Measurements from ENCODE around the gene PHACTR3.

Gene PHACTR3

GRCh38 chr20:59771506-59772372, 167.4 kb downstream of the PHACTR3 start:
- no peak for TF ChIP-seq CTCF (IDR thresholded peaks at IDR 0.05)
- no peak overlapping the region for H3K4me3 ChIP-seq (ENCODE audit: low read depth in 1 of 2, low read length in 1 of 2)
- H3K27ac ChIP-seq = no peak overlapping the region
- H3K36me3 ChIP-seq = no peaks in the 10 kb centered on the region
- no peaks in the 10 kb centered on the region for H3K27me3 ChIP-seq
- no peaks in the 10 kb centered on the region for H3K9me3 ChIP-seq
- H3K4me1 ChIP-seq (ENCODE audit: control insufficient read depth in 1 of 2, insufficient read depth in 1 of 2, low read depth in 1 of 2, low read length in 1 of 2) = no peaks in the 10 kb centered on the region

GRCh38 chr20:59772373-59772705, 168.0 kb downstream of the PHACTR3 start:
- Histone ChIP-seq H3K4me3 (ENCODE audit: low read depth in 1 of 2, low read length in 1 of 2) (no peak overlapping the region), H3K27me3 (no peaks in the 10 kb centered on the region), H3K9me3 (no peaks in the 10 kb centered on the region), H3K27ac (no peak overlapping the region), H3K4me1 (ENCODE audit: control insufficient read depth in 1 of 2, insufficient read depth in 1 of 2, low read depth in 1 of 2, low read length in 1 of 2) (no peaks in the 10 kb centered on the region), H3K36me3 (no peaks in the 10 kb centered on the region)
- TF ChIP-seq CTCF (IDR thresholded peaks at IDR 0.05) = no peak

GRCh38 chr20:59772931-59773913, 168.9 kb downstream of the PHACTR3 start:
- H3K27ac ChIP-seq = no peak overlapping the region
- H3K36me3 ChIP-seq = no peaks in the 10 kb centered on the region
- no peaks in the 10 kb centered on the region for H3K4me1 ChIP-seq (ENCODE audit: control insufficient read depth in 1 of 2, insufficient read depth in 1 of 2, low read depth in 1 of 2, low read length in 1 of 2)
- no peaks in the 10 kb centered on the region for H3K9me3 ChIP-seq
- H3K4me3 ChIP-seq (ENCODE audit: low read depth in 1 of 2, low read length in 1 of 2) = no peak overlapping the region
- H3K27me3 ChIP-seq = no peaks in the 10 kb centered on the region
- TF ChIP-seq CTCF (IDR thresholded peaks at IDR 0.05) = no peak

- no peaks in the 10 kb centered on the region for H3K36me3 ChIP-seq
- no peak overlapping the region for H3K4me3 ChIP-seq (ENCODE audit: low read depth in 1 of 2, low read length in 1 of 2)
- no peak for TF ChIP-seq CTCF (IDR thresholded peaks at IDR 0.05)
- H3K27ac ChIP-seq = no peak overlapping the region
- H3K9me3 ChIP-seq = no peaks in the 10 kb centered on the region
- H3K4me1 ChIP-seq (ENCODE audit: control insufficient read depth in 1 of 2, insufficient read depth in 1 of 2, low read depth in 1 of 2, low read length in 1 of 2) = no peaks in the 10 kb centered on the region
- no peaks in the 10 kb centered on the region for H3K27me3 ChIP-seq
Observed at GRCh38 chr20:59774204-59774641, 169.9 kb downstream of the PHACTR3 start.

DNA sequence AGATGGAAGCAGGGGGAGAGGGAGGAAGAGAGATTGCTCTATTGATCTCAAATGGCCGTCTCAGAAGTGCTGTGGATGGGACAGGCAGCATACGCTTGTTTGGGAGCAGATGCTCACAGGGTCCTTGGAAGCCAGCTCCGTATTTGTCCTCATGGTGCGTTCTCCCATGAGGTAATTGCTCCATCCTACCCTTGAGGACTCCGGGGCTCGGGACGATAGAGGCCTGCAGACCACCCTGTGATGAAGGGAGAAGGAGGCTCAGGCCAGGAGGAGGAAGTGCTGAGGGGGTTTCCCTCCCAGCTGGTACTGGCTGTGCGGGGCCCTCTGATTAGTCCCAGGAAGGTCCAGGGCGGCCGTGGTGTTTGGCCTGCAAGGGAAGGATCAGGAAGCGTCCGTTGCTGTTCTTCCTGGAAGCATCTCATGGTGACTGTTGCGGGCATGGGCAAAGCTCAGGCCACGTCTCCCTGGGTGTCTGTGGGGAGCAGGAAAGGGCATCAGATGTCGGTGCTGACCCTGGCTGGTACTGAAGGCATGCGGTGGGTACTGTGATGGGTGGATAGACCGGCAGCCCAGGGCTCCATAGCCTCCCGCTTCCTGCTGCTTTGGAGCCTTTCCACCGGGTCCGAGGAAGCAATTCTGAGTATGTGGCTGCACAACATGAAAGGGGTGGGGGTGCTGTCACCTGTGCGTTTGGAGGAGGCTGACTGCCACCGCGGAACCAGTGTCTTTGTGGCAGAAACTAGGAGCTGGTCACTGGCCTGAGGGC, 170.8 kb downstream of the PHACTR3 start:
- TF ChIP-seq CTCF (IDR thresholded peaks at IDR 0.05) = no peak
- Histone ChIP-seq H3K4me1 (ENCODE audit: control insufficient read depth in 1 of 2, insufficient read depth in 1 of 2, low read depth in 1 of 2, low read length in 1 of 2) (no peaks in the 10 kb centered on the region), H3K36me3 (no peaks in the 10 kb centered on the region), H3K27ac (no peak overlapping the region), H3K9me3 (no peaks in the 10 kb centered on the region), H3K27me3 (no peaks in the 10 kb centered on the region), H3K4me3 (ENCODE audit: low read depth in 1 of 2, low read length in 1 of 2) (no peak overlapping the region)
